Stomach (tissue), 9 donors: Measurements from ENCODE around the gene ENPP6. TPM values are rescaled to one million over a fixed set of nuclear protein-coding genes. Genes with fewer than 3 reads are reported as not detected.
"Not testable (repeated sequence)": the region's sequence is repeated elsewhere in the genome, so short reads cannot be mapped to it uniquely, and the experiment has no call there.

Experiments
- DNase-seq, 2 donors: peaks; one replicate each; pipeline versions ENCODE4 v3.0.0 to v3.0.0-alpha.2; 2013 to 2019
- H3K27ac ChIP-seq, 5 donors: fragments of 200-600 bp in 4 of 5; sonication (generic) in 4 of 5; one replicate each; pipeline ENCODE4 v1.5.1; 2013 to 2019; ENCODE audit warnings: mild to moderate bottlenecking in 1 of 5, moderate library complexity in 1 of 5
- H3K27me3 ChIP-seq, 3 donors: fragments of 200-600 bp; sonication (generic); one replicate each; pipeline ENCODE4 v1.5.1; 2017 to 2019; ENCODE audit warnings: mixed run types in 1 of 3
- H3K36me3 ChIP-seq, 4 donors: fragments of 200-600 bp; sonication (generic); 1 replicate in 3 of 4; 2 replicates in 1 of 4; pipeline ENCODE4 v1.5.1; 2016 to 2019
- H3K4me1 ChIP-seq, 4 donors: fragments of 200-600 bp; sonication (generic); one replicate each; pipeline ENCODE4 v1.5.1; 2016 to 2019
- H3K4me3 ChIP-seq, 4 donors: fragments of 200-600 bp; sonication (generic) in 3 of 4; one replicate each; pipeline ENCODE4 v1.5.1; 2016 to 2019; ENCODE audit warnings: mild to moderate bottlenecking in 1 of 4
- H3K9me3 ChIP-seq, 4 donors: fragments of 200-600 bp; sonication (generic); one replicate each; pipeline ENCODE4 v1.5.1; 2016 to 2019
- CTCF ChIP-seq, 7 experiments: fragments of 450-650 bp in 4 of 7; fragments of 200-600 bp in 3 of 7; sonication (generic) in 3 of 7; IDR thresholded peaks; one replicate each; pipeline ENCODE4 v1.5.1; 2016 to 2019; ENCODE audit warnings: antibody characterized with exemption in 7 of 7, control low read depth in 2 of 7, mild to moderate bottlenecking in 1 of 7
- EP300 ChIP-seq: sonication (generic); formaldehyde crosslinking; IDR thresholded peaks from one replicate; pipeline ENCODE4 v1.6.1; 2017; ENCODE audit warnings: antibody characterized with exemption
- POLR2A ChIP-seq, 4 donors: fragments of 450-650 bp; IDR thresholded peaks; one replicate each; pipeline ENCODE4 v1.6.1; 2016; ENCODE audit warnings: antibody characterized with exemption in 4 of 4, control low read depth in 2 of 4, mild to moderate bottlenecking in 1 of 4, moderate library complexity in 1 of 4
- POLR2AphosphoS5 ChIP-seq, 3 donors: sonication (generic); formaldehyde crosslinking; IDR thresholded peaks; one replicate each; pipeline ENCODE4 v1.6.1; 2016; ENCODE audit warnings: antibody characterized with exemption in 3 of 3
- WGBS, 5 donors: extraction: QIAGEN DNeasy Blood & Tissue Kit in 3 of 5; methylation state at CpG; one replicate each; pipeline versions ENCODE4 v1.1.5 to v1.1.7; 2013 to 2018; 5-methylcytosine and 5-hydroxymethylcytosine counted together
- intact Hi-C: fragments of 100-400 bp; cut with DNase I; formaldehyde crosslinking; loops from one replicate; pipeline ENCODE4 v1.15.1; 2023; ENCODE audit warnings: low total_unique reads
- polyA plus RNA-seq, 3 donors: library from polyadenylated mRNA; stranded (reverse); fragments of 200-250 nt; gene quantifications; one replicate each; pipeline ENCODE4 v1.2.3, GENCODE V29; 2013
- total RNA-seq, 5 donors: library from RNA; depleted of rRNA; stranded (reverse); fragments of >200 nt; gene quantifications; one replicate each; pipeline versions ENCODE4 v1.1.0 to v1.2.3, GENCODE V29; 2014 to 2016
- donor health status: healthy with polysubstance abuse.
- donor health status: Bipolar disorder and iron deficiency.
- donor health status: healthy.

Gene ENPP6
- total and polyA plus RNA-seq, 8 donors: 0.25 to 3.5 (median 0.70) TPM; not detected in 4

- Histone ChIP-seq H3K27ac (no peak overlapping the region), H3K4me3 (no peak overlapping the region), H3K4me1 (peaks cover 13 to 28% (median 20%) of the 10 kb centered on the region in 4 donors), H3K36me3 (no peaks in the 10 kb centered on the region), H3K9me3 (peaks cover 0 to 4% (median 0%) of the 10 kb centered on the region in 4 donors), H3K27me3 (no peaks in the 10 kb centered on the region)
- 95 to 99% (median 97%) methylated on average over 5 of the region's 5 CpGs for WGBS, 5 donors
- intact Hi-C loops: no loop called here
- DNase-seq: no peak
- TF ChIP-seq EP300 (no peak), POLR2A (IDR thresholded peaks at IDR 0.05) (no peak)
These were observed 72.1 kb downstream of the ENPP6 start for GRCh38 chr4:184145596-184145995.

- no peak overlapping the region for H3K27ac ChIP-seq
- no peaks in the 10 kb centered on the region for H3K27me3 ChIP-seq
- no peak for DNase-seq
- intact Hi-C loops: no loop called here
- no peaks in the 10 kb centered on the region for H3K36me3 ChIP-seq
- no peak overlapping the region for H3K4me3 ChIP-seq
- peaks cover 0 to 11% (median 4%) of the 10 kb centered on the region in 4 donors for H3K4me1 ChIP-seq
- WGBS, 5 donors: 84 to 91% (median 87%) methylated on average over 12 to 15 of the region's 15 CpGs
- TF ChIP-seq EP300 (no peak), POLR2AphosphoS5 (IDR thresholded peaks at IDR 0.05) (no peak), POLR2A (IDR thresholded peaks at IDR 0.05) (no peak), CTCF (IDR thresholded peaks at IDR 0.05) (no peak)
- H3K9me3 ChIP-seq: peaks cover 0 to 4% (median under 1%) of the 10 kb centered on the region in 4 donors
These were observed 73.7 kb downstream of the ENPP6 start for GRCh38 chr4:184143770-184144564.

- peaks cover 4 to 12% (median 5%) of the 10 kb centered on the region in 4 donors for H3K9me3 ChIP-seq
- no peak for TF ChIP-seq EP300
- TF ChIP-seq POLR2A (IDR thresholded peaks at IDR 0.05): no peak
- TF ChIP-seq CTCF (IDR thresholded peaks at IDR 0.05): no peak
- no peak for TF ChIP-seq POLR2AphosphoS5 (IDR thresholded peaks at IDR 0.05)
- no peaks in the 10 kb centered on the region for H3K27me3 ChIP-seq
- no peaks in the 10 kb centered on the region for H3K36me3 ChIP-seq
- no peak overlapping the region for H3K27ac ChIP-seq
- no peak for DNase-seq
- H3K4me1 ChIP-seq: no peaks in the 10 kb centered on the region
- WGBS, 5 donors: 78 to 88% (median 87%) methylated on average over 18 of the region's 18 CpGs
- intact Hi-C loops: no loop called here
- H3K4me3 ChIP-seq: no peak overlapping the region
These were observed 75.3 kb downstream of the ENPP6 start for GRCh38 chr4:184142121-184143000.

- H3K27me3 ChIP-seq, H3K27ac ChIP-seq, H3K4me1 ChIP-seq, H3K4me3 ChIP-seq, DNase-seq, intact Hi-C loops, H3K36me3 ChIP-seq: not testable (repeated sequence)
- H3K9me3 ChIP-seq: peaks cover 6 to 25% (median 13%) of the 10 kb centered on the region in 4 donors
- WGBS, 5 donors: 81 to 94% (median 88%) methylated on average over 7 to 8 of the region's 8 CpGs
These were observed 76.8 kb downstream of the ENPP6 start for GRCh38 chr4:184140901-184141300.

GRCh38 chr4:184136525-184136924, 81.1 kb downstream of the ENPP6 start:
- H3K27me3 ChIP-seq: no peaks in the 10 kb centered on the region
- TF ChIP-seq EP300 (no peak), CTCF (IDR thresholded peaks at IDR 0.05) (no peak), POLR2AphosphoS5 (IDR thresholded peaks at IDR 0.05) (no peak), POLR2A (IDR thresholded peaks at IDR 0.05) (no peak)
- no peaks in the 10 kb centered on the region for H3K4me1 ChIP-seq
- H3K9me3 ChIP-seq: peaks cover 6 to 25% (median 13%) of the 10 kb centered on the region in 4 donors
- H3K27ac ChIP-seq: no peak overlapping the region
- H3K36me3 ChIP-seq: no peaks in the 10 kb centered on the region
- intact Hi-C loops: no loop called here
- DNase-seq: no peak
- WGBS, 5 donors: 77 to 88% (median 83%) methylated on average over 1 of the region's 1 CpG
- H3K4me3 ChIP-seq: no peak overlapping the region
